Upper lobe of right lung (tissue), 1 donor: ENCODE results near the gene PLA2G4B. TPM values are rescaled to one million over a fixed set of nuclear protein-coding genes. Genes with fewer than 3 reads are reported as not detected.

Experiments
- ATAC-seq: fragments of 200-7000 bp; cut with Tn5 transposase; one replicate; pipeline ENCODE4 v1.9.1; 2020; ENCODE audit warnings: mild to moderate bottlenecking, moderate library complexity
- DNase-seq: peaks from one replicate; pipeline ENCODE4 v3.0.0-alpha.2; 2020
- H3K27ac ChIP-seq: fragments of 200-600 bp; one replicate; pipeline ENCODE4 v1.8.0; 2022
- H3K27me3 ChIP-seq: fragments of 200-600 bp; one replicate; pipeline ENCODE4 v1.8.0; 2022; ENCODE audit warnings: mild to moderate bottlenecking
- H3K36me3 ChIP-seq: fragments of 200-600 bp; one replicate; pipeline ENCODE4 v1.8.0; 2022
- H3K4me1 ChIP-seq: fragments of 200-600 bp; one replicate; pipeline ENCODE4 v1.8.0; 2022
- H3K4me3 ChIP-seq: fragments of 200-600 bp; one replicate; pipeline ENCODE4 v1.8.0; 2022; ENCODE audit warnings: mild to moderate bottlenecking
- H3K9me3 ChIP-seq: fragments of 200-600 bp; one replicate; pipeline ENCODE4 v1.8.0; 2022
- intact Hi-C: fragments of 100-400 bp; cut with DNase I; formaldehyde crosslinking; loops from one replicate; pipeline ENCODE4 v1.11.0; 2022
- total RNA-seq: library from RNA; stranded (reverse); fragmentation: NEBNext Ultra II Directional; extraction: Animal tissue kit (Norgen Biotek cat#: 25700); gene quantifications from one replicate; pipeline ENCODE4 v1.2.1, GENCODE V29; 2021
- TF ChIP-seq, protein P1 (sequence below): fragments of 200-600 bp; IDR thresholded peaks from one replicate; pipeline ENCODE4 v1.8.0; 2022; ENCODE audit warnings: antibody characterized with exemption
- donor health status: DM: no; HTN: yes; CAD: no; lungs with severe emphysema.

Gene PLA2G4B
- total RNA-seq, 1 donor from 2014 or later, result 14.4 TPM

DNA sequence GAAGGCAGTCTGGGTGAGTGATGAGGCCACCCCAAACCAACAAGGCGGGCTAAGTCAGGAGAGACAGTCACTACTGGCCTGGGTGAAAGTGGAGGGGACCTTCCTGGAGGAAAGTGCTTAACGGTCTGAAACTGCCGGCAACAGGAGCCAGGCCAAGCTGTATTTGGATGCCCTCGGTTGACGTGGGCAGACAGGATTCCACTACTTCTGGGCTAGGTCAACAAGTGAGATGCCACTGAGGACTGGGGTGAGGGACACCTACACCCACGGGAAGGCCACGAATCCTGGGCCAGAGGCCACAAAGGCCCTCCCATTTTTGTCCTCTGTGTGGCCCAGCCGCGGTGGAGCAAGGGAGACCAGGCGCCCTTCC is 42.9 kb downstream of the PLA2G4B start:
- intact Hi-C loops, result no loop called here
- TF ChIP-seq, protein P1, sequence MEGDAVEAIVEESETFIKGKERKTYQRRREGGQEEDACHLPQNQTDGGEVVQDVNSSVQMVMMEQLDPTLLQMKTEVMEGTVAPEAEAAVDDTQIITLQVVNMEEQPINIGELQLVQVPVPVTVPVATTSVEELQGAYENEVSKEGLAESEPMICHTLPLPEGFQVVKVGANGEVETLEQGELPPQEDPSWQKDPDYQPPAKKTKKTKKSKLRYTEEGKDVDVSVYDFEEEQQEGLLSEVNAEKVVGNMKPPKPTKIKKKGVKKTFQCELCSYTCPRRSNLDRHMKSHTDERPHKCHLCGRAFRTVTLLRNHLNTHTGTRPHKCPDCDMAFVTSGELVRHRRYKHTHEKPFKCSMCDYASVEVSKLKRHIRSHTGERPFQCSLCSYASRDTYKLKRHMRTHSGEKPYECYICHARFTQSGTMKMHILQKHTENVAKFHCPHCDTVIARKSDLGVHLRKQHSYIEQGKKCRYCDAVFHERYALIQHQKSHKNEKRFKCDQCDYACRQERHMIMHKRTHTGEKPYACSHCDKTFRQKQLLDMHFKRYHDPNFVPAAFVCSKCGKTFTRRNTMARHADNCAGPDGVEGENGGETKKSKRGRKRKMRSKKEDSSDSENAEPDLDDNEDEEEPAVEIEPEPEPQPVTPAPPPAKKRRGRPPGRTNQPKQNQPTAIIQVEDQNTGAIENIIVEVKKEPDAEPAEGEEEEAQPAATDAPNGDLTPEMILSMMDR, result no peak
- Histone ChIP-seq H3K36me3 (no peaks in the 10 kb centered on the region), H3K4me3 (peak overlapping the region; percentile 31), H3K9me3 (no peaks in the 10 kb centered on the region), H3K27me3 (no peaks in the 10 kb centered on the region), H3K27ac (no peak overlapping the region), H3K4me1 (peaks cover 3% of the 10 kb centered on the region)
- DNase-seq (no peak), ATAC-seq (no peak)

- TF ChIP-seq, protein P1, result no peak
- DNase-seq, result no peak
- peak overlapping the region; percentile 31 for H3K4me3 ChIP-seq
- H3K36me3 ChIP-seq, result no peaks in the 10 kb centered on the region
- H3K4me1 ChIP-seq, result peaks cover 3% of the 10 kb centered on the region
- no peaks in the 10 kb centered on the region for H3K9me3 ChIP-seq
- no peaks in the 10 kb centered on the region for H3K27me3 ChIP-seq
- H3K27ac ChIP-seq, result no peak overlapping the region
- intact Hi-C loops, result no loop called here
- peak; percentile 18 for ATAC-seq
Measured at GRCh38 chr15:41881920-41882688, 43.5 kb downstream of the PLA2G4B start.

DNA sequence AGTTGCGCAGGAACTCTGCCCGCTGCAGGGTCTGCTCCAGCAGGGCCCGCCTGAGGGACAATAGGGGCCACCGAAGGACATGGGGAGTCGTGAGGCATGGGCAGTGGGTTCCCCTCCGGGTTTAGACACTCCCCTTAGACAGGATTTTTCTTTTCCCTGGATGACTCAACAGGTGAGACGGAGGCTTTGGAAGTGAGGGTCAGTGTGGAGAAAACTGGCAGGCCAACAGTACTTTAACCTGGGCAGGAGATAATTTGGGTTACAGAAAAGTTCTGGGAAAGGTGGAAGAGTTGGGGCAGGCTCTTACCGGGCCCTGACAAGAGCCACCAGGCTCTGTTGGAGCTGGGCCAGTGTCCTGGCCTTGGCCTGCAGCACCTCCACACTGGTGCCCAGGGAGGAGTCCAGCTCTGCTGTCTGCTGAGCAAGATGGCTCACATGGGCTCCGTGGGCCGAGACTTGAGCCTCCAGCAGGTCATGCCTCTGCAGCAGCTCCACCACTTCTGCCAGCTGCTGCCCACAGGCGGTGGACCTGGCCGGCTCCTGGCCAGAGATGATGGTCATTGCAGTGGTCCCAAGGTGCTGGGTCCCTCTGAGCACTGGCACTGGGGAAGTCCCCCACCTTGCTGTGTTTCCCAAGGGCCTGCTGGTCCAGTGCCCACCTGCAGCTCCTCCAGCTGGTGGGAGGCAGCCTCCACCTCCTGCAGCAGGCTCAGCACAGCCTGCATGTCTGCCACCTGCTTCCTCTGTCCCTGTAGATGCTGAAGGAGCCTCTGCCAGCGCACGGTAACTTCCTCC is 44.2 kb downstream of the PLA2G4B start:
- ATAC-seq, result no peak
- Histone ChIP-seq H3K4me1 (peaks cover 3% of the 10 kb centered on the region), H3K36me3 (no peaks in the 10 kb centered on the region), H3K27ac (no peak overlapping the region), H3K9me3 (no peaks in the 10 kb centered on the region), H3K4me3 (no peak overlapping the region), H3K27me3 (no peaks in the 10 kb centered on the region)
- TF ChIP-seq, protein P1, result no peak
- intact Hi-C loops, result no loop called here
- DNase-seq, result no peak

DNA sequence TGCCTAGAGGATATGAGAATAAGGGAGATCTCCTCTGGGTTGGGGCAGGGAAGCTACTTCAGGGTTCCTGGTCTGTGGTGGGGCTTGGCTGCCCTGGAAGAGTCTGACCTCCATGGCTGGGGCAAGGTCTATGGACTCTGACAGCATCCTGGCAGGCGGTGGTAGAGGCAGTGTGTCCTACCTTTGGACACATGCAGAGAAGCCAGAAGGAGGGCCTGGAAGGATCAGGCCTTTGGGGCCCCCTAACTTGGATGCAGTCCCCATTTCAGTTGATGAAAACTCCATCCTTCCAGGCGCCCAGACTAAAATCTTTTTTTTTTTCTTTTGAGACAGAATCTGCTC is 44.8 kb downstream of the PLA2G4B start:
- intact Hi-C loops, result no loop called here
- no peaks in the 10 kb centered on the region for H3K9me3 ChIP-seq
- no peaks in the 10 kb centered on the region for H3K36me3 ChIP-seq
- no peak overlapping the region for H3K4me3 ChIP-seq
- ATAC-seq (no peak), DNase-seq (no peak)
- H3K27me3 ChIP-seq, result no peaks in the 10 kb centered on the region
- H3K4me1 ChIP-seq, result peaks cover 3% of the 10 kb centered on the region
- TF ChIP-seq, protein P1, result no peak
- no peak overlapping the region for H3K27ac ChIP-seq

DNA sequence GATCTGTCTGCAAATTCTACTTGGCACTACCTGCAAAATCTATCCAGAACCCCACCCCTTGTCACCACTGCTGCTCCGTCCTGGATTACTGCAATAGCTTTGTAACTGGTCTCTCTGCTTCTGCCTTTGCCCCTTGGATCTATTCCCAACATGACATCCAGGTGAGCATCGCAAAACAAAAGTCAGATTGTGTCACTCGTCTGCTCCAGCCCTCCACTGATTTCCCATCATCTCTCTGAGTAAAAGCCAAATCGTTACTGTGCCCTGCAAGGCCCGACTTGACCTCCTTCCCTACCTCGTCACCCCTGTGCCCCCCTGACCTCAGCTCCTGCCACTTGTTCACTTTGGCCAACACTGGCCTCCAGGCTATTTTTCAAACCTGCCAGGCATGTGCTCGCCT is 45.8 kb downstream of the PLA2G4B start:
- Histone ChIP-seq H3K4me3 (no peak overlapping the region), H3K27ac (no peak overlapping the region), H3K4me1 (peaks cover 3% of the 10 kb centered on the region), H3K36me3 (no peaks in the 10 kb centered on the region), H3K9me3 (no peaks in the 10 kb centered on the region), H3K27me3 (no peaks in the 10 kb centered on the region)
- TF ChIP-seq, protein P1, result no peak
- no peak for DNase-seq
- intact Hi-C loops, result no loop called here
- no peak for ATAC-seq
